ENCODE measurements around the gene DNPH1. TPM values are rescaled to one million over a fixed set of nuclear protein-coding genes. Genes with fewer than 3 reads are reported as not detected.

DNPH1 gene
- total RNA-seq, 1 experiment from 2014 or later, result 47.0 TPM

DNA sequence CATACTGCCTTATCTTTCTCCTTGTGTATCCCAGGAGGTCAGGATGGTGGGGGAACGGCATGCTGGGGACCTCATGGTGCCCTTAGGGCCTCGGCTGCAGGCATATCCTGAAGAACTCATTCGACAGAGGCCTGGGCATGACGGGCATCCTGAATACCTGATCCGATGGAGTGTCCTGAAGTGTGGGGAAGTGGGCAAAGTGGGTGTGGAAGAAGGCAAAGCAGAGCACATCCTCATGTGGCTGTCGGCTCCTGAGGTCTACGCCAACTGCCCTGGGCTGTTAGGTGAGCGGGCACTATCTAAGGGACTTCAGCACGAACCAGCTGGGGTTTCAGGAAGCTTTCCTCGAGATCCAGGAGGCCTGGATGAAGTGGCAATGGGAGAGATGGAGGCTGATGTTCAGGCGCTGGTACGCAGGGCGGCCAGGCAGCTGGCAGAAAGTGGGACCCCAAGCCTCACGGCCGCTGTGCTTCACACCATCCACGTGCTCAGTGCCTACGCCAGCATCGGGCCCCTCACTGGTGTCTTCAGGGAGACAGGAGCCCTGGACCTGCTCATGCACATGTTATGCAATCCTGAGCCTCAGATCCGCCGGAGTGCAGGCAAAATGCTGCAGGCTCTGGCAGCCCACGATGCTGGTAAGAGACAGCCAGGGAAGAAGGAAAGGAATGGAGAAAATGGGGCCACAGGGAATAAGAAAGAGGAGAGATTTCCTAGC lies 44.9 kb downstream of the DNPH1 start:
- Histone ChIP-seq H3K79me2 (ENCODE audit: insufficient read depth, low read length) (no peaks in the 10 kb centered on the region), H3K23ac (ENCODE audit: insufficient read length, low read depth, low read length) (no peak overlapping the region), H3K14ac (ENCODE audit: insufficient read depth, low read length) (no peak overlapping the region), H3K4ac (ENCODE audit: low read depth, low read length) (no peak overlapping the region), H3K27me3 (ENCODE audit: insufficient read depth, low read length) (no peaks in the 10 kb centered on the region), H3K4me1 (ENCODE audit: insufficient read depth, low read length) (no peaks in the 10 kb centered on the region), H3K27ac (ENCODE audit: insufficient read length, low read depth, low read length) (no peak overlapping the region), H4K20me1 (ENCODE audit: control insufficient read depth, insufficient read depth, insufficient read length) (no peaks in the 10 kb centered on the region), H4K8ac (replicated peaks; ENCODE audit: insufficient read length, low read depth, low read length) (no peak overlapping the region), H3K18ac (ENCODE audit: insufficient read length, low read depth, low read length) (no peak overlapping the region), H2AFZ (ENCODE audit: low read length) (no peak overlapping the region), H2BK120ac (ENCODE audit: low read depth, low read length, poor library complexity, severe bottlenecking) (no peak overlapping the region), H3K4me2 (ENCODE audit: insufficient read depth, insufficient read length, low read length) (no peak overlapping the region), H3T11ph (ENCODE audit: low read length) (no peak overlapping the region), H3K9me3 (ENCODE audit: control insufficient read depth, low read depth, low read length) (no peaks in the 10 kb centered on the region), H2BK20ac (ENCODE audit: low read depth, low read length, poor library complexity, severe bottlenecking) (no peak overlapping the region), H4K91ac (ENCODE audit: insufficient read length, low read depth, low read length) (no peak overlapping the region), H4K5ac (ENCODE audit: insufficient read length, low read depth, low read length) (no peak overlapping the region), H2AK5ac (ENCODE audit: insufficient read length, low read length) (no peak overlapping the region), H3K56ac (ENCODE audit: insufficient read length, low read depth, low read length) (no peak overlapping the region), H2BK12ac (ENCODE audit: insufficient read length, low read depth, low read length) (no peak overlapping the region), H3K9ac (ENCODE audit: extremely low read depth, insufficient read length, low read length) (no peak overlapping the region), H2BK5ac (ENCODE audit: insufficient read length, low read length) (no peak overlapping the region), H3K23me2 (ENCODE audit: insufficient read length, low read depth, low read length, poor library complexity, severe bottlenecking) (peaks cover 6% of the 10 kb centered on the region), H3K79me1 (ENCODE audit: insufficient read depth, low read depth, low read length, poor library complexity, severe bottlenecking) (no peaks in the 10 kb centered on the region), H2BK15ac (ENCODE audit: low read depth, low read length) (no peak overlapping the region)
- TF ChIP-seq CTCF (conservative IDR thresholded peaks at IDR 0.05), result no peak
- Mint-ChIP-seq H3K27ac (no peak overlapping the region), H3K36me3 (ENCODE audit: insufficient read depth in 1 of 3, low read depth in 3 of 3) (peaks cover 4 to 24% (median 23%) of the 10 kb centered on the region in 3 experiments; a peak in 5 of 7 replicates), H3K27me3 (ENCODE audit: low read depth) (no peaks in the 10 kb centered on the region), H3K4me1 (peaks cover 21% of the 10 kb centered on the region in 2 experiments), H3K9me3 (no peaks in the 10 kb centered on the region), H3K4me3 (0 out of 5 replicates have a peak overlapping the region, but pooled peaks of 1 of the 2 experiments have one; percentile 10)
- DNase-seq, result no peak
- WGBS (ENCODE audit: extremely low coverage, insufficient read length, low lambda C conversion rate), result no CpG with 5 or more reads among the region's 21 CpGs
